ENCODE measurements around the gene TCP1. TPM values are rescaled to one million over a fixed set of nuclear protein-coding genes. Genes with fewer than 3 reads are reported as not detected.

Gene TCP1
- total RNA-seq, 1 experiment from 2014 or later, result 340 TPM

- Histone ChIP-seq H3K27me3 (ENCODE audit: control insufficient read depth, insufficient read depth, low read length) (no peaks in the 10 kb centered on the region), H3K27ac (ENCODE audit: low read length) (no peak overlapping the region), H3K4me3 (ENCODE audit: low read depth in 2 of 2, low read length in 2 of 2) (no peak overlapping the region), H3K36me3 (ENCODE audit: control insufficient read depth, insufficient read depth, low read length) (no peaks in the 10 kb centered on the region), H3K9me3 (ENCODE audit: control insufficient read depth, insufficient read depth, low read depth, low read length) (no peaks in the 10 kb centered on the region), H3K4me1 (ENCODE audit: control insufficient read depth, insufficient read depth, low read length) (no peaks in the 10 kb centered on the region)
- ChIA-PET POLR2A (no interaction called here), CTCF (no interaction called here)
- DNase-seq (ENCODE audit: low read depth, low spot score) (no peak), ATAC-seq (no peak)
- in situ Hi-C loops (cut with HindIII; ENCODE audit: low pct_unique_long_range_greater_than_20kb, low sequenced_read_pairs) (no loop called here), intact Hi-C loops (cut with micrococcal nuclease; ENCODE audit: unreplicated experiment) (no loop called here)
- TF ChIP-seq SIN3A (IDR thresholded peaks at IDR 0.05; ENCODE audit: borderline replicate concordance, insufficient read depth, low read depth, low read length) (no peak), POLR2AphosphoS5 (IDR thresholded peaks at IDR 0.05; ENCODE audit: low read depth, low read length) (no peak), TCF7L2 (IDR thresholded peaks at IDR 0.05; ENCODE audit: low read depth, low read length) (no peak)
- TF ChIP-seq, protein P1, sequence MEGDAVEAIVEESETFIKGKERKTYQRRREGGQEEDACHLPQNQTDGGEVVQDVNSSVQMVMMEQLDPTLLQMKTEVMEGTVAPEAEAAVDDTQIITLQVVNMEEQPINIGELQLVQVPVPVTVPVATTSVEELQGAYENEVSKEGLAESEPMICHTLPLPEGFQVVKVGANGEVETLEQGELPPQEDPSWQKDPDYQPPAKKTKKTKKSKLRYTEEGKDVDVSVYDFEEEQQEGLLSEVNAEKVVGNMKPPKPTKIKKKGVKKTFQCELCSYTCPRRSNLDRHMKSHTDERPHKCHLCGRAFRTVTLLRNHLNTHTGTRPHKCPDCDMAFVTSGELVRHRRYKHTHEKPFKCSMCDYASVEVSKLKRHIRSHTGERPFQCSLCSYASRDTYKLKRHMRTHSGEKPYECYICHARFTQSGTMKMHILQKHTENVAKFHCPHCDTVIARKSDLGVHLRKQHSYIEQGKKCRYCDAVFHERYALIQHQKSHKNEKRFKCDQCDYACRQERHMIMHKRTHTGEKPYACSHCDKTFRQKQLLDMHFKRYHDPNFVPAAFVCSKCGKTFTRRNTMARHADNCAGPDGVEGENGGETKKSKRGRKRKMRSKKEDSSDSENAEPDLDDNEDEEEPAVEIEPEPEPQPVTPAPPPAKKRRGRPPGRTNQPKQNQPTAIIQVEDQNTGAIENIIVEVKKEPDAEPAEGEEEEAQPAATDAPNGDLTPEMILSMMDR (IDR thresholded peaks at IDR 0.05), result no peak
- TF ChIP-seq, protein P2, sequence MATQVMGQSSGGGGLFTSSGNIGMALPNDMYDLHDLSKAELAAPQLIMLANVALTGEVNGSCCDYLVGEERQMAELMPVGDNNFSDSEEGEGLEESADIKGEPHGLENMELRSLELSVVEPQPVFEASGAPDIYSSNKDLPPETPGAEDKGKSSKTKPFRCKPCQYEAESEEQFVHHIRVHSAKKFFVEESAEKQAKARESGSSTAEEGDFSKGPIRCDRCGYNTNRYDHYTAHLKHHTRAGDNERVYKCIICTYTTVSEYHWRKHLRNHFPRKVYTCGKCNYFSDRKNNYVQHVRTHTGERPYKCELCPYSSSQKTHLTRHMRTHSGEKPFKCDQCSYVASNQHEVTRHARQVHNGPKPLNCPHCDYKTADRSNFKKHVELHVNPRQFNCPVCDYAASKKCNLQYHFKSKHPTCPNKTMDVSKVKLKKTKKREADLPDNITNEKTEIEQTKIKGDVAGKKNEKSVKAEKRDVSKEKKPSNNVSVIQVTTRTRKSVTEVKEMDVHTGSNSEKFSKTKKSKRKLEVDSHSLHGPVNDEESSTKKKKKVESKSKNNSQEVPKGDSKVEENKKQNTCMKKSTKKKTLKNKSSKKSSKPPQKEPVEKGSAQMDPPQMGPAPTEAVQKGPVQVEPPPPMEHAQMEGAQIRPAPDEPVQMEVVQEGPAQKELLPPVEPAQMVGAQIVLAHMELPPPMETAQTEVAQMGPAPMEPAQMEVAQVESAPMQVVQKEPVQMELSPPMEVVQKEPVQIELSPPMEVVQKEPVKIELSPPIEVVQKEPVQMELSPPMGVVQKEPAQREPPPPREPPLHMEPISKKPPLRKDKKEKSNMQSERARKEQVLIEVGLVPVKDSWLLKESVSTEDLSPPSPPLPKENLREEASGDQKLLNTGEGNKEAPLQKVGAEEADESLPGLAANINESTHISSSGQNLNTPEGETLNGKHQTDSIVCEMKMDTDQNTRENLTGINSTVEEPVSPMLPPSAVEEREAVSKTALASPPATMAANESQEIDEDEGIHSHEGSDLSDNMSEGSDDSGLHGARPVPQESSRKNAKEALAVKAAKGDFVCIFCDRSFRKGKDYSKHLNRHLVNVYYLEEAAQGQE (IDR thresholded peaks at IDR 0.05; ENCODE audit: insufficient read depth in 1 of 2, low read depth in 2 of 2, low read length in 1 of 2), result no peak
- BruUV-seq (replicated peaks), result no TSS peak
Measured at GRCh38 chr6:159821122-159821521, 31.7 kb upstream of the TCP1 start.

DNA sequence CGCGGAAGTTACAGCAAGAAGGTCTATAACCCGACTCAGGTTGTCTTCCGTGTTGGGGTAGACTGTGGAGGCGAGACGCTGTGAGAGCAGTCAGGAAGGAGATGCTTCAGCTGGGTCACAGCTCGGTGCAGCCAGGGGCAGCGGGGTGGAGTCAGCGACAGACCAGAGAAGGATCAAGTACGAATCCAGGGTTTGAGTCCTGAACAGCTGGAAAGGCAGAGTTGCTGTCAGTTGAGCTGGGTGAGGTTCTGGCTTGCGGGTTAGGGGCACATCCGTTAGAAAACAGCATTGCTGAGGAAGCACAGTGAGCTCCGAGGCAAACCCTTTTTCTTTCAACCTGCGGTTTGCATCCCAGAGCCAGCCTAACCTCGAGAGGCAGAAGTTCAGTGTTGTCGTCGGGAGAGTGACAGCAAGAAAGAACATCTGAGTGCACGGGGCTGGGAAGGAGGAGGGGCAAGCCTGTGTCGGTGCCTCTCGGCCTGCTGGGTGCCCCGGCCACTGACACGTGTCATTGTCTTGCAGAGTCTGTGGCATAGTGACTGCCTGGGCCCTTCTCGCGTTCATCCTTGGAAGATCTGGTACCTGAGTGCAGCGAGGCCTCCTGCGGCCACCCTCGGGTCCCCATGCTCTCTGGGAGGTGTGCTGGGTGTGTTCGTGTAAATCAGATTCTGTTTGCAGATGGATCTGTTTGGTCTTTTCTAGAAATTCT lies 30.7 kb upstream of the TCP1 start:
- TF ChIP-seq, protein P2 (IDR thresholded peaks at IDR 0.05; ENCODE audit: insufficient read depth in 1 of 2, low read depth in 2 of 2, low read length in 1 of 2), result no peak
- no peak for TF ChIP-seq TCF7L2 (IDR thresholded peaks at IDR 0.05; ENCODE audit: low read depth, low read length)
- TF ChIP-seq, protein P1 (IDR thresholded peaks at IDR 0.05), result no peak
- no peak for TF ChIP-seq POLR2AphosphoS5 (IDR thresholded peaks at IDR 0.05; ENCODE audit: low read depth, low read length)
- CTCF ChIA-PET, result no interaction called here
- H3K27me3 ChIP-seq (ENCODE audit: control insufficient read depth, insufficient read depth, low read length), result no peaks in the 10 kb centered on the region
- H3K9me3 ChIP-seq (ENCODE audit: control insufficient read depth, insufficient read depth, low read depth, low read length), result no peaks in the 10 kb centered on the region
- no peak overlapping the region for H3K4me3 ChIP-seq (ENCODE audit: low read depth in 2 of 2, low read length in 2 of 2)
- POLR2A ChIA-PET, result no interaction called here
- H3K27ac ChIP-seq (ENCODE audit: low read length), result no peak overlapping the region
- in situ Hi-C loops (cut with HindIII; ENCODE audit: low pct_unique_long_range_greater_than_20kb, low sequenced_read_pairs) (no loop called here), intact Hi-C loops (cut with micrococcal nuclease; ENCODE audit: unreplicated experiment) (no loop called here)
- DNase-seq (ENCODE audit: low read depth, low spot score), result no peak
- ATAC-seq, result no peak
- H3K4me1 ChIP-seq (ENCODE audit: control insufficient read depth, insufficient read depth, low read length), result no peaks in the 10 kb centered on the region
- no TSS peak for BruUV-seq (replicated peaks)
- no peaks in the 10 kb centered on the region for H3K36me3 ChIP-seq (ENCODE audit: control insufficient read depth, insufficient read depth, low read length)
